B cell (primary cell): ENCODE data around the gene DCP2. TPM values are rescaled to one million over a fixed set of nuclear protein-coding genes. Genes with fewer than 3 reads are reported as not detected.

ENCODE experiments used
- ATAC-seq: fragments of 200-7000 bp; cut with Tn5 transposase; one replicate; pipeline ENCODE4 v1.10.0; 2021; ENCODE audit warnings: low read depth, mild to moderate bottlenecking, moderate number of reproducible peaks, moderate library complexity
- CTCF ChIA-PET: fragments of 350-600 bp; sonication (Branson Sonifier 250); formaldehyde crosslinking; loops from one replicate; lab custom pipeline; 2021; ENCODE audit warnings: antibody characterized with exemption, inconsistent platforms; lab: Charles Lee
- POLR2A ChIA-PET: fragments of 350-600 bp; sonication (Branson Sonifier 250); formaldehyde crosslinking; loops from one replicate; lab custom pipeline; 2021; ENCODE audit warnings: antibody characterized with exemption; lab: Charles Lee
- DNase-seq: peaks from one replicate; pipeline ENCODE4 v3.0.0; 2013
- H2AFZ ChIP-seq: 2 replicates; pipeline ENCODE4 v1.6.1; 2012; ENCODE audit warnings: mild to moderate bottlenecking, low read depth, low read length; ENCODE audit not compliant: insufficient read depth, poor library complexity, severe bottlenecking
- H3K27ac ChIP-seq, 2 donors: 1 replicate in 1 of 2; 2 replicates in 1 of 2; pipeline ENCODE4 v1.5.1; 2012 to 2013; ENCODE audit warnings: low read length in 2 of 2, mild to moderate bottlenecking in 2 of 2, moderate library complexity in 1 of 2
- H3K27me3 ChIP-seq, 4 experiments: fragments of 200-600 bp in 1 of 4; sonication (generic) in 1 of 4; replicated peaks in 1 of 4; 1 replicate in 2 of 4; 2 replicates in 2 of 4; pipeline versions ENCODE4 v1.6.1 to v1.7.0; 2013 to 2016; ENCODE audit warnings: low read length in 3 of 4, mild to moderate bottlenecking in 2 of 4, mixed read lengths in 1 of 4, moderate library complexity in 1 of 4; ENCODE audit not compliant: insufficient read depth in 4 of 4, control insufficient read depth in 3 of 4; ENCODE audit errors: control extremely low read depth in 1 of 4
- H3K36me3 ChIP-seq, 2 experiments: replicated peaks in 1 of 2; 1 replicate in 1 of 2; 2 replicates in 1 of 2; pipeline versions ENCODE4 v1.6.1 to v1.7.1; 2013; ENCODE audit warnings: low read length in 1 of 2; ENCODE audit not compliant: insufficient read depth in 2 of 2, control insufficient read depth in 1 of 2; ENCODE audit errors: control extremely low read depth in 1 of 2, extremely low read depth in 1 of 2
- H3K4me1 ChIP-seq, 2 donors: fragments of 200-600 bp in 1 of 2; sonication (generic) in 1 of 2; 1 replicate in 1 of 2; 2 replicates in 1 of 2; pipeline versions ENCODE4 v1.5.1 to v1.6.1; 2013 to 2017; ENCODE audit warnings: low read length in 2 of 2; ENCODE audit not compliant: control insufficient read depth in 2 of 2, insufficient read depth in 2 of 2
- H3K4me2 ChIP-seq: replicated peaks from 2 replicates; pipeline ENCODE3; 2012; ENCODE audit warnings: mild to moderate bottlenecking, low read depth, low read length; ENCODE audit not compliant: poor library complexity, severe bottlenecking
- H3K4me3 ChIP-seq, 5 experiments: fragments of 200-600 bp in 1 of 5; sonication (generic) in 1 of 5; 1 replicate in 3 of 5; 2 replicates in 2 of 5; pipeline versions ENCODE4 v1.5.1 to v1.7.0; 2011 to 2016; ENCODE audit warnings: low read length in 4 of 5, mild to moderate bottlenecking in 4 of 5, low read depth in 2 of 5, control low read depth in 1 of 5, moderate library complexity in 1 of 5; ENCODE audit not compliant: insufficient read depth in 1 of 5; ENCODE audit errors: control extremely low read depth in 1 of 5, extremely low read depth in 1 of 5
- H3K79me2 ChIP-seq: fragments of 200-600 bp; sonication (generic); one replicate; pipeline ENCODE4 v1.6.0; 2016; ENCODE audit warnings: low read length; ENCODE audit not compliant: control insufficient read depth, insufficient read depth
- H3K9ac ChIP-seq: fragments of 200-600 bp; sonication (generic); 2 replicates; pipeline ENCODE4 v1.6.1; 2017; ENCODE audit warnings: mild to moderate bottlenecking, low read length, moderate library complexity
- H3K9me3 ChIP-seq, 3 donors: one replicate each; pipeline versions ENCODE4 v1.6.1 to v1.7.1; 2013; ENCODE audit warnings: low read length in 2 of 3; ENCODE audit not compliant: control insufficient read depth in 2 of 3, insufficient read depth in 1 of 3; ENCODE audit errors: control extremely low read depth in 1 of 3
- H4K20me1 ChIP-seq: 2 replicates; pipeline ENCODE4 v1.6.0; 2012; ENCODE audit warnings: mild to moderate bottlenecking, low read length; ENCODE audit not compliant: insufficient read depth, control insufficient read depth, poor library complexity, severe bottlenecking
- H3K27ac Mint-ChIP-seq: one replicate; pipeline ENCODE4 v1.8.0; 2021; ENCODE audit warnings: mixed read lengths
- H3K27me3 Mint-ChIP-seq: one replicate; pipeline ENCODE4 v1.8.0; 2021; ENCODE audit warnings: mixed read lengths
- H3K4me1 Mint-ChIP-seq: one replicate; pipeline ENCODE4 v1.8.0; 2021; ENCODE audit warnings: mixed read lengths
- H3K4me3 Mint-ChIP-seq: one replicate; pipeline ENCODE4 v1.8.0; 2021; ENCODE audit warnings: mixed read lengths
- H3K9me3 Mint-ChIP-seq: one replicate; pipeline ENCODE4 v1.8.0; 2022; ENCODE audit warnings: mixed read lengths; ENCODE audit not compliant: insufficient read depth
- CTCF ChIP-seq: fragments of 200-600 bp; IDR thresholded peaks from one replicate; pipeline ENCODE4 v1.8.0; 2022; ENCODE audit warnings: antibody characterized with exemption, mild to moderate bottlenecking
- EZH2 ChIP-seq: IDR thresholded peaks from 2 replicates; pipeline ENCODE4 v1.6.1; 2012; ENCODE audit warnings: borderline replicate concordance, low read depth, mild to moderate bottlenecking, moderate library complexity, low read length; ENCODE audit not compliant: insufficient read depth, poor library complexity, severe bottlenecking
- WGBS: methylation state at CpG from one replicate; pipeline ENCODE4 v1.1.5; 2013; ENCODE audit warnings: missing lambda C conversion rate; ENCODE audit not compliant: insufficient coverage; 5-methylcytosine and 5-hydroxymethylcytosine counted together
- intact Hi-C: fragments of 100-400 bp; cut with micrococcal nuclease; formaldehyde crosslinking; loops from one replicate; pipeline ENCODE4 v1.10.0; 2022
- polyA plus RNA-seq: library from polyadenylated mRNA; depleted of rRNA; stranded (reverse); fragments of >200 nt; gene quantifications from 2 replicates; pipeline ENCODE4 v1.2.3, GENCODE V29; 2012
- total RNA-seq, 2 donors: library from RNA; stranded (reverse); fragments of 120-200 nt in 1 of 2; gene quantifications; 1 replicate in 1 of 2; 2 replicates in 1 of 2; pipeline versions ENCODE4 v1.2.3 to v1.2.4, GENCODE V29; 2013 to 2022

Gene DCP2
- total and polyA plus RNA-seq, 2 donors (not counting 1 experiment from before 2014, with no cell fraction given), result 17.9 to 73.1 TPM

GRCh38 chr5:112933651-112934365 lies 42.8 kb upstream of the DCP2 start:
- Histone ChIP-seq H2AFZ (no peak overlapping the region), H3K4me1 (peaks cover 31 to 33% of the 10 kb centered on the region in 2 donors), H3K4me2 (no peak overlapping the region), H3K27me3 (no peaks in the 10 kb centered on the region), H3K79me2 (no peaks in the 10 kb centered on the region), H3K9me3 (peaks cover 0 to 1% (median 0%) of the 10 kb centered on the region in 3 donors), H4K20me1 (no peaks in the 10 kb centered on the region), H3K27ac (no peak overlapping the region), H3K4me3 (no peak overlapping the region), H3K9ac (no peak overlapping the region), H3K36me3 (no peaks in the 10 kb centered on the region)
- TF ChIP-seq CTCF, result no peak
- TF ChIP-seq EZH2, result no peak
- Mint-ChIP-seq H3K4me1 (peaks cover 32% of the 10 kb centered on the region), H3K4me3 (no peak overlapping the region), H3K27me3 (no peaks in the 10 kb centered on the region), H3K27ac (no peak overlapping the region), H3K9me3 (peaks cover 2% of the 10 kb centered on the region)
- intact Hi-C loops, result no loop called here
- DNase-seq, result no peak
- POLR2A ChIA-PET, result no interaction called here
- CTCF ChIA-PET, result interaction anchor here (1.0 to 1.4 kb wide), 2 partner anchors 28 to 35 kb away, joined by 3 read pairs; no protein-coding TSS in a partner anchor
- ATAC-seq, result no peak
- no CpG with 5 or more reads among the region's 1 CpG for WGBS

DNA sequence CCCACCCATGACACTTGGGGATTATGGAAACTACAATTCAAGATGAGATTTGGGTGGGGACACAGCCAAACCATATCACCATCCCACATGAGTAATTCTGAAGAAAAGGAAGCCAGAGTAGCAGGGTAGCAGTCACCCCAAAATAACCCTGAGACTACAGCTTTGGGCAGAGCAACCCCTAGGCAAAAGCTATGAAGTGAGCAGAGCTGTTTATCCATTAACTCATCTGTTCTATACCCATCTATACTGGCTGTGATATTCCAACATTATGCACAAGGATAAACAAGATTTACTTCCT lies 42.3 kb upstream of the DCP2 start:
- peaks cover 26 to 28% of the 10 kb centered on the region in 2 donors for H3K4me1 ChIP-seq
- Mint-ChIP-seq H3K27ac (no peak overlapping the region), H3K4me1 (peaks cover 28% of the 10 kb centered on the region), H3K27me3 (no peaks in the 10 kb centered on the region), H3K9me3 (peaks cover 2% of the 10 kb centered on the region), H3K4me3 (no peak overlapping the region)
- H3K36me3 ChIP-seq, result no peaks in the 10 kb centered on the region
- POLR2A ChIA-PET, result no interaction called here
- H3K4me3 ChIP-seq, result no peak overlapping the region
- DNase-seq (no peak), ATAC-seq (no peak)
- H3K27me3 ChIP-seq, result no peaks in the 10 kb centered on the region
- H3K9me3 ChIP-seq, result peaks cover 0 to 1% (median 0%) of the 10 kb centered on the region in 3 donors
- no peak overlapping the region for H3K4me2 ChIP-seq
- TF ChIP-seq CTCF, result no peak
- no peak for TF ChIP-seq EZH2
- intact Hi-C loops, result no loop called here
- H3K9ac ChIP-seq, result no peak overlapping the region
- H4K20me1 ChIP-seq, result no peaks in the 10 kb centered on the region
- no peaks in the 10 kb centered on the region for H3K79me2 ChIP-seq
- no peak overlapping the region for H2AFZ ChIP-seq
- CTCF ChIA-PET, result interaction anchor here (1.4 kb wide), 1 partner anchor 27 kb away, joined by 3 read pairs; no protein-coding TSS in a partner anchor
- no peak overlapping the region for H3K27ac ChIP-seq
